ENCODE measurements around the gene RABEPK. TPM values are rescaled to one million over a fixed set of nuclear protein-coding genes. Genes with fewer than 3 reads are reported as not detected.
A peak's percentile ranks its signal among the peaks of the same experiment; 100 is the strongest.

Gene RABEPK
- total and polyA plus RNA-seq, 2 of the 4 experiments (the other 2 are of a cell fraction), result 43.9 to 59.7 TPM

GRCh38 chr9:125200216-125201047, at the start of gene RABEPK (continued):
- TF ChIP-seq USF2 (IDR thresholded peaks at IDR 0.05; ENCODE audit: low read depth, low read length) (peak; percentile 58; the same call in 1 of the 2 replicates), BHLHE40 (IDR thresholded peaks at IDR 0.05; ENCODE audit: low read depth, low read length) (no peak), POLR2A (IDR thresholded peaks at IDR 0.05; ENCODE audit: low read depth, low read length) (peak; percentile 80), RAD21 (IDR thresholded peaks at IDR 0.05; ENCODE audit: low read length) (no peak), MXI1 (IDR thresholded peaks at IDR 0.05; ENCODE audit: borderline replicate concordance, low read depth, low read length) (peak; percentile 87; the same call in 1 of the 2 replicates), CEBPB (IDR thresholded peaks at IDR 0.05; ENCODE audit: low read depth, low read length) (peak; percentile 90), RCOR1 (IDR thresholded peaks at IDR 0.05; ENCODE audit: insufficient replicate concordance, low read length) (no peak)
